ENCODE measurements around the gene BMP6. TPM values are rescaled to one million over a fixed set of nuclear protein-coding genes. Genes with fewer than 3 reads are reported as not detected.

BMP6 gene
- total RNA-seq, 2 experiments from 2014 or later = 0.38 to 1.1 TPM

- Histone ChIP-seq H3K9me3 (ENCODE audit: low read length) (no peaks in the 10 kb centered on the region), H3K27ac (ENCODE audit: low read depth, low read length, poor library complexity, severe bottlenecking) (no peak overlapping the region), H2AFZ (ENCODE audit: low read length) (no peak overlapping the region), H3K4me1 (ENCODE audit: insufficient read depth, low read length, poor library complexity, severe bottlenecking) (no peaks in the 10 kb centered on the region), H4K20me1 (ENCODE audit: insufficient read depth, low read length) (no peaks in the 10 kb centered on the region), H3K36me3 (ENCODE audit: insufficient read depth, low read length) (peaks cover 58% of the 10 kb centered on the region), H3K4me2 (ENCODE audit: low read length) (no peak overlapping the region), H3K9me2 (ENCODE audit: insufficient read depth, low read length) (no peaks in the 10 kb centered on the region), H3K4me3 (ENCODE audit: low read depth, low read length, poor library complexity, severe bottlenecking) (no peak overlapping the region), H3K79me2 (ENCODE audit: insufficient read depth, low read depth, low read length) (no peaks in the 10 kb centered on the region)
- no peak for TF ChIP-seq EZH2phosphoT487 (IDR thresholded peaks at IDR 0.05; ENCODE audit: borderline replicate concordance, low read depth, low read length)
- no peak for TF ChIP-seq CTCF (conservative IDR thresholded peaks at IDR 0.05; ENCODE audit: low read length)
- ChIA-PET POLR2A (interaction anchor here (1.8 kb wide), 1 partner anchor 151 kb away, joined by 4 read pairs; no protein-coding TSS in a partner anchor), CTCF (ENCODE audit: unreplicated experiment) (no interaction called here)
- DNase-seq (ENCODE audit: low spot score) = no peak
- no TSS peak for BruUV-seq (replicated peaks)
- intact Hi-C loops (cut with micrococcal nuclease; ENCODE audit: unreplicated experiment) = no loop called here
Observed at GRCh38 chr6:7879579-7879978, 153.7 kb downstream of the BMP6 start.

GRCh38 chr6:7879980-7880717, 154.2 kb downstream of the BMP6 start:
- ChIA-PET POLR2A (interaction anchor here (1.0 to 1.8 kb wide), 2 partner anchors 9 to 152 kb away, joined by 3 to 4 read pairs; no protein-coding TSS in a partner anchor), CTCF (ENCODE audit: unreplicated experiment) (no interaction called here)
- no peak overlapping the region for H2AFZ ChIP-seq (ENCODE audit: low read length)
- DNase-seq (ENCODE audit: low spot score) = no peak
- H3K79me2 ChIP-seq (ENCODE audit: insufficient read depth, low read depth, low read length) = no peaks in the 10 kb centered on the region
- H3K27ac ChIP-seq (ENCODE audit: low read depth, low read length, poor library complexity, severe bottlenecking) = no peak overlapping the region
- no TSS peak for BruUV-seq (replicated peaks)
- peaks cover 64% of the 10 kb centered on the region for H3K36me3 ChIP-seq (ENCODE audit: insufficient read depth, low read length)
- H3K4me3 ChIP-seq (ENCODE audit: low read depth, low read length, poor library complexity, severe bottlenecking) = no peak overlapping the region
- H3K4me2 ChIP-seq (ENCODE audit: low read length) = no peak overlapping the region
- no peaks in the 10 kb centered on the region for H3K9me3 ChIP-seq (ENCODE audit: low read length)
- no peaks in the 10 kb centered on the region for H4K20me1 ChIP-seq (ENCODE audit: insufficient read depth, low read length)
- no peaks in the 10 kb centered on the region for H3K9me2 ChIP-seq (ENCODE audit: insufficient read depth, low read length)
- TF ChIP-seq EZH2phosphoT487 (IDR thresholded peaks at IDR 0.05; ENCODE audit: borderline replicate concordance, low read depth, low read length) (no peak), CTCF (conservative IDR thresholded peaks at IDR 0.05; ENCODE audit: low read length) (no peak)
- intact Hi-C loops (cut with micrococcal nuclease; ENCODE audit: unreplicated experiment) = loop anchor here (5.0 kb wide), 1 partner anchor 158 kb away; no protein-coding TSS in a partner anchor
- H3K4me1 ChIP-seq (ENCODE audit: insufficient read depth, low read length, poor library complexity, severe bottlenecking) = no peaks in the 10 kb centered on the region

- Histone ChIP-seq H3K9me3 (ENCODE audit: low read length) (no peaks in the 10 kb centered on the region), H3K4me1 (ENCODE audit: insufficient read depth, low read length, poor library complexity, severe bottlenecking) (no peaks in the 10 kb centered on the region), H3K4me3 (ENCODE audit: low read depth, low read length, poor library complexity, severe bottlenecking) (no peak overlapping the region), H3K36me3 (ENCODE audit: insufficient read depth, low read length) (peaks cover 69% of the 10 kb centered on the region), H4K20me1 (ENCODE audit: insufficient read depth, low read length) (no peaks in the 10 kb centered on the region), H2AFZ (ENCODE audit: low read length) (no peak overlapping the region), H3K4me2 (ENCODE audit: low read length) (no peak overlapping the region), H3K27ac (ENCODE audit: low read depth, low read length, poor library complexity, severe bottlenecking) (no peak overlapping the region), H3K79me2 (ENCODE audit: insufficient read depth, low read depth, low read length) (no peaks in the 10 kb centered on the region), H3K9me2 (ENCODE audit: insufficient read depth, low read length) (no peaks in the 10 kb centered on the region)
- no peak for DNase-seq (ENCODE audit: low spot score)
- CTCF ChIA-PET (ENCODE audit: unreplicated experiment) = no interaction called here
- intact Hi-C loops (cut with micrococcal nuclease; ENCODE audit: unreplicated experiment) = loop anchor here (5.0 kb wide), 1 partner anchor 158 kb away; no protein-coding TSS in a partner anchor
- BruUV-seq (replicated peaks) = no TSS peak
- TF ChIP-seq CTCF (conservative IDR thresholded peaks at IDR 0.05; ENCODE audit: low read length) (no peak), EZH2phosphoT487 (IDR thresholded peaks at IDR 0.05; ENCODE audit: borderline replicate concordance, low read depth, low read length) (no peak)
- POLR2A ChIA-PET = interaction anchor here (1.0 kb wide), 2 partner anchors 9 to 34 kb away, joined by 3 read pairs; no protein-coding TSS in a partner anchor
Observed at GRCh38 chr6:7880718-7881107, 154.8 kb downstream of the BMP6 start.

Data from OCI-LY7 (cell line).